ENCODE data around the gene CNTN6. TPM values are rescaled to one million over a fixed set of nuclear protein-coding genes. Genes with fewer than 3 reads are reported as not detected.
"Not testable (repeated sequence)": the region's sequence is repeated elsewhere in the genome, so short reads cannot be mapped to it uniquely, and the experiment has no call there.

The CNTN6 gene
- total RNA-seq, 1 donor from 2014 or later, result 3.5 TPM

GRCh38 chr3:1288805-1289494 is 196.1 kb downstream of the CNTN6 start:
- no peak for DNase-seq

- DNase-seq, result no peak
Observed at GRCh38 chr3:1292571-1293071, 199.8 kb downstream of the CNTN6 start.

GRCh38 chr3:1294586-1294985 is 201.8 kb downstream of the CNTN6 start:
- no peak for DNase-seq

GRCh38 chr3:1318296-1319005 is 225.6 kb downstream of the CNTN6 start:
- DNase-seq, result no peak

- peak; percentile 11 for DNase-seq
Observed at GRCh38 chr3:1326546-1326945, 233.7 kb downstream of the CNTN6 start.

GRCh38 chr3:1330107-1330506 is 237.3 kb downstream of the CNTN6 start:
- no peak for DNase-seq

GRCh38 chr3:1346386-1346785 is 253.6 kb downstream of the CNTN6 start:
- DNase-seq, result no peak

GRCh38 chr3:1348547-1348946 is 255.7 kb downstream of the CNTN6 start:
- DNase-seq, result no peak

- DNase-seq, result no peak
Observed at GRCh38 chr3:1350885-1351284, 258.1 kb downstream of the CNTN6 start.

- no peak for DNase-seq
Observed at GRCh38 chr3:1355691-1356090, 262.9 kb downstream of the CNTN6 start.

- DNase-seq, result no peak
Observed at GRCh38 chr3:1356101-1356500, 263.3 kb downstream of the CNTN6 start.

- DNase-seq, result no peak
Observed at GRCh38 chr3:1365528-1365927, 272.7 kb downstream of the CNTN6 start.

GRCh38 chr3:1374471-1374870 is 281.6 kb downstream of the CNTN6 start:
- DNase-seq, result no peak

GRCh38 chr3:1375145-1375544 is 282.3 kb downstream of the CNTN6 start:
- no peak for DNase-seq

GRCh38 chr3:1380926-1381646 is 288.3 kb downstream of the CNTN6 start:
- no peak for DNase-seq

GRCh38 chr3:1381647-1382036 is 288.8 kb downstream of the CNTN6 start:
- no peak for DNase-seq

GRCh38 chr3:1387396-1387905 is 294.6 kb downstream of the CNTN6 start:
- not testable (repeated sequence) for DNase-seq

GRCh38 chr3:1394188-1394587 is 301.4 kb downstream of the CNTN6 start:
- no peak for DNase-seq

GRCh38 chr3:1400571-1400970 is 307.7 kb downstream of the CNTN6 start:
- no peak for DNase-seq

- DNase-seq, result peak; percentile 2
Observed at GRCh38 chr3:1404270-1404962, 311.6 kb downstream of the CNTN6 start.

GRCh38 chr3:1406250-1406649 is 313.4 kb downstream of the CNTN6 start:
- no peak for DNase-seq

- no peak for DNase-seq
Observed at GRCh38 chr3:1421577-1421976, 328.8 kb downstream of the CNTN6 start.
